ENCODE results near the gene HIPK2. TPM values are rescaled to one million over a fixed set of nuclear protein-coding genes. Genes with fewer than 3 reads are reported as not detected.

The HIPK2 gene
- total and polyA plus RNA-seq, 2 of the 4 experiments (the other 2 are of a cell fraction), result 22.0 to 27.1 TPM

DNA sequence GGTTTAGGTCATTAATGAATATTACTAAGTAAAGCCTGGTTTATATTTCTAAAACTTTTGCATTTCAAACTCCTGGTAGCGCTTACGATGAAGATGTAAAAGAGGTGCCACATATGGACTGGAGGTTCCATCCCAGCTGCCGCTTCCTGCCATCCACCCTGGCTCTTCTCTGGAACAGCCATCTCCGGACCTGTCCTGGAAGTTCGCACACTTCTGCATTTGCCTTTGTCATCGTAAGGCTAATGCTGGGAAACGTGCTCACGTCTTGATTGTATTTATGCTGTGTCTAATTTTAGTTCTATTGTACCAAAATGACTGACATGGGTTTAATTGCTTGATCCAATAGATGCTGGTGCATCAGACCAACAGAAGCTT, 103.1 kb downstream of the HIPK2 start:
- DNase-seq (no peak), ATAC-seq (ENCODE audit: low read depth) (no peak)
- Histone ChIP-seq H3K79me1 (ENCODE audit: low read depth in 1 of 2, low read length in 2 of 2) (peaks cover 41 to 69% of the 10 kb centered on the region in 2 experiments), H4K91ac (ENCODE audit: insufficient read depth, low read depth, low read length) (0 out of 2 replicates have a peak overlapping the region, but pooled peaks have one; percentile 19), H3K4me3 (ENCODE audit: insufficient read depth, low read depth, low read length) (no peak overlapping the region), H3K14ac (replicated peaks; ENCODE audit: low read depth, low read length) (peak overlapping the region; percentile 65), H2AK9ac (replicated peaks; ENCODE audit: low read depth, low read length, poor library complexity) (no peak overlapping the region), H2AK5ac (ENCODE audit: low read depth, low read length) (peak overlapping the region; percentile 39; the same call in 1 of the 2 replicates), H3K4me2 (ENCODE audit: low read depth, low read length) (no peak overlapping the region), H4K20me1 (ENCODE audit: insufficient read depth, low read length) (peaks cover 29% of the 10 kb centered on the region), H2AFZ (replicated peaks; ENCODE audit: low read length, poor library complexity) (no peak overlapping the region), H3K27me3 (ENCODE audit: control insufficient read depth, insufficient read depth, low read length) (no peaks in the 10 kb centered on the region), H2BK120ac (ENCODE audit: low read depth, low read length) (0 out of 2 replicates have a peak overlapping the region, but pooled peaks have one; percentile 18), H2BK15ac (ENCODE audit: low read depth, low read length) (0 out of 3 replicates have a peak overlapping the region, but pooled peaks have one; percentile 60), H3K36me3 (ENCODE audit: control insufficient read depth, insufficient read depth, low read length) (peaks cover 22% of the 10 kb centered on the region), H3K9ac (ENCODE audit: low read depth, low read length) (no peak overlapping the region), H3K9me3 (ENCODE audit: control insufficient read depth, insufficient read depth, low read length) (no peaks in the 10 kb centered on the region), H3K27ac (ENCODE audit: insufficient read depth, low read length) (no peak overlapping the region), H4K8ac (ENCODE audit: low read depth in 2 of 2, low read length in 2 of 2) (peak overlapping the region; percentile 34 to 52; a peak in 3 of 4 replicates), H3K18ac (ENCODE audit: low read depth, low read length) (no peak overlapping the region), H3K23ac (ENCODE audit: low read depth, low read length) (no peak overlapping the region), H3K4ac (ENCODE audit: low read depth, low read length) (0 out of 2 replicates have a peak overlapping the region, but pooled peaks have one; percentile 10), H2BK5ac (ENCODE audit: low read depth, low read length, poor library complexity, severe bottlenecking) (peak overlapping the region; percentile 35), H3K56ac (ENCODE audit: extremely low read depth, insufficient read depth, low read length) (no peak overlapping the region), H2BK20ac (ENCODE audit: low read depth, low read length) (no peak overlapping the region), H3K9me1 (ENCODE audit: insufficient read depth, low read length) (peaks cover 28% of the 10 kb centered on the region), H3K4me1 (ENCODE audit: control insufficient read depth, insufficient read depth, low read length) (peaks cover 20% of the 10 kb centered on the region), H4K5ac (ENCODE audit: low read depth, low read length) (no peak overlapping the region)
- WGBS, 2 experiments (ENCODE audit: extremely low coverage in 2 of 2, insufficient read length in 1 of 2), result 0% methylated on average over 1 of the region's 8 CpGs; no CpG with 5 or more reads in 1 of the 2 experiments
- BruUV-seq (replicated peaks), result no TSS peak
- no peak for TF ChIP-seq BHLHE40 (IDR thresholded peaks at IDR 0.05; ENCODE audit: low read depth, low read length)
- no peak for TF ChIP-seq SMC3 (IDR thresholded peaks at IDR 0.05; ENCODE audit: low read depth, low read length)
- no peak for TF ChIP-seq RCOR1 (IDR thresholded peaks at IDR 0.05; ENCODE audit: insufficient replicate concordance, low read length)
- no peak for TF ChIP-seq RAD21 (IDR thresholded peaks at IDR 0.05; ENCODE audit: low read length)
- TF ChIP-seq CEBPB (IDR thresholded peaks at IDR 0.05; ENCODE audit: low read depth, low read length), result no peak
- TF ChIP-seq CHD1 (IDR thresholded peaks at IDR 0.05; ENCODE audit: low read depth, low read length), result no peak
- POLR2A ChIA-PET (ENCODE audit: unreplicated experiment), result no interaction called here
- CTCF ChIA-PET, result interaction anchor here (0.6 to 0.9 kb wide), 2 partner anchors 9 to 63 kb away, joined by 3 read pairs; no protein-coding TSS in a partner anchor
- in situ Hi-C loops (cut with MboI; ENCODE audit: low sequenced_read_pairs), result no loop called here
- dilution Hi-C loops (cut with HindIII; ENCODE audit: low sequenced_read_pairs, unreplicated experiment), result no loop called here
- intact Hi-C loops (cut with micrococcal nuclease), result no loop called here

Data from IMR-90 (cell line).